Testis (tissue), 2 donors: Measurements from ENCODE around the gene PLGLB1.
"Not testable (repeated sequence)": the region's sequence is repeated elsewhere in the genome, so short reads cannot be mapped to it uniquely, and the experiment has no call there.

Experiments
- CTCF ChIP-seq, 3 experiments: fragments of 450-650 bp in 2 of 3; fragments of 200-600 bp in 1 of 3; sonication (generic) in 1 of 3; IDR thresholded peaks; one replicate each; pipeline ENCODE4 v1.5.1; 2016 to 2019; ENCODE audit warnings: antibody characterized with exemption in 3 of 3, mild to moderate bottlenecking in 2 of 3, moderate library complexity in 1 of 3
- POLR2A ChIP-seq: fragments of 450-650 bp; IDR thresholded peaks from one replicate; pipeline ENCODE4 v1.6.1; 2017; ENCODE audit warnings: antibody characterized with exemption, mild to moderate bottlenecking, moderate library complexity

GRCh38 chr2:87056435-87056834 is 34.8 kb upstream of the PLGLB1 start:
- TF ChIP-seq POLR2A; CTCF (IDR thresholded peaks at IDR 0.05): not testable (repeated sequence)
